SHP77 treated with DMSO at 0.1 percent for 48 hours (cell line): Measurements from ENCODE around the gene CENPT.
"Not testable (repeated sequence)": the region's sequence is repeated elsewhere in the genome, so short reads cannot be mapped to it uniquely, and the experiment has no call there.

Source experiments
- DNase-seq: peaks from one replicate; lab custom pipeline; 2025; lab: John Stamatoyannopoulos, UW

The CENPT gene

GRCh38 chr16:67846063-67846319, 1.5 kb downstream of the CENPT start:
- no peak for DNase-seq

GRCh38 chr16:67845291-67846062, 2.0 kb downstream of the CENPT start:
- DNase-seq, result no peak

DNA sequence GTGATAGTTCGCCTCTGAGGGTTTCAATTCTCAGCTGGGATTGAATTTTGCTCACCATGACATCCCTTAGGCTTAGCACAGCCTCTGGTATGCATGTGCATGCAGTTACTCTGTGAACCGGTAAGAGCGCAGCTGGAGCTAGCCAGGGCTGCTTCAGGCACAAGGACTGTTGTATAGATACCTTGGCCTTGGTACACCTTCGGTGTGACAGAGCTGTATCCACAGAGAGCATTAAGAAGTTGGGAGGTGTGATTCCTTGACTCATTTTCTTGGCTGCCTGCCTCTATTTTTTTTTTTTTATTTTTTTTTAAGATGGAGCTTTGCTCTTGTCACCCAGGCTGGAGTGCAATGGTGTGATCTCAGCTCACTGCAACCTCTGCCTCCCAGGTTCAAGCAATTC, 3.0 kb downstream of the CENPT start:
- no peak for DNase-seq

GRCh38 chr16:67843343-67843765, 4.1 kb downstream of the CENPT start:
- no peak for DNase-seq

GRCh38 chr16:67842509-67843342, 4.8 kb downstream of the CENPT start:
- no peak for DNase-seq

GRCh38 chr16:67841816-67842508, 5.5 kb downstream of the CENPT start, which contains the start of gene THAP11:
Gene THAP11, plus strand, starts transcription at chr16:67842320. Its CDS starts 235 bp downstream, at chr16:67842555.
- DNase-seq, result peak; percentile 90

DNA sequence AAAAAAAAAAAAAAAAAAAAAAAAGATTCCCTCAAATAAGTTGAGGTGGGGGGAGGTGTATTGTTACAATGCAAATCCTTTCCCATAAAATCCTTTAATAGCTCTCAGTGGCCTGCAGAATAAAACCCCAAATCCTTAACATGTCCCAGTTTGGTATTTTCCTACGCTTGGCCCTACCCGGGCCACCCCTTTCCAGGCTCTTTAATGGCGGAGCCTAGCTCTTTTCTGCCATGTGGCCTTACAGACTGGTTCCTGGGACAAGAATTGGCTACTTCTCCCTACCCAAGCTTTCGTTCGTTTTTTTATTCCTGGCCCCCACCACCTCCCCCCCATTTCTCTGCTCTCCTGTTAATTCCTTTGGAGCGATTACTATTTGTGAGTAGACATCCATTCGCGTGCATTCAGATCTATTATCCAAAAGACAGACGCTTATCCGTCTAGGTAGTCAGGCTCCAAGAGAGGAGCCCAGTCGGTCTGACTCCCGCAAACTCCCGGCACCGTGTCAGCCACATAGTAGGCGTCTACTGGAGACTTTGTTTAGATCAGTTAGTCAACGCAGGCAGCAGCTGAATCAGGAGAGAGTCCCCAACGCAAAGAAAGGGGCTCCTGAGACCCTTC, 6.2 kb downstream of the CENPT start:
- peak; percentile 62 for DNase-seq

GRCh38 chr16:67837811-67838210, 9.7 kb downstream of the CENPT start:
- no peak for DNase-seq

GRCh38 chr16:67837190-67837589, 10.3 kb downstream of the CENPT start:
- DNase-seq, result not testable (repeated sequence)

- DNase-seq, result no peak
These were observed 13.3 kb downstream of the CENPT start for GRCh38 chr16:67834242-67834614.

DNA sequence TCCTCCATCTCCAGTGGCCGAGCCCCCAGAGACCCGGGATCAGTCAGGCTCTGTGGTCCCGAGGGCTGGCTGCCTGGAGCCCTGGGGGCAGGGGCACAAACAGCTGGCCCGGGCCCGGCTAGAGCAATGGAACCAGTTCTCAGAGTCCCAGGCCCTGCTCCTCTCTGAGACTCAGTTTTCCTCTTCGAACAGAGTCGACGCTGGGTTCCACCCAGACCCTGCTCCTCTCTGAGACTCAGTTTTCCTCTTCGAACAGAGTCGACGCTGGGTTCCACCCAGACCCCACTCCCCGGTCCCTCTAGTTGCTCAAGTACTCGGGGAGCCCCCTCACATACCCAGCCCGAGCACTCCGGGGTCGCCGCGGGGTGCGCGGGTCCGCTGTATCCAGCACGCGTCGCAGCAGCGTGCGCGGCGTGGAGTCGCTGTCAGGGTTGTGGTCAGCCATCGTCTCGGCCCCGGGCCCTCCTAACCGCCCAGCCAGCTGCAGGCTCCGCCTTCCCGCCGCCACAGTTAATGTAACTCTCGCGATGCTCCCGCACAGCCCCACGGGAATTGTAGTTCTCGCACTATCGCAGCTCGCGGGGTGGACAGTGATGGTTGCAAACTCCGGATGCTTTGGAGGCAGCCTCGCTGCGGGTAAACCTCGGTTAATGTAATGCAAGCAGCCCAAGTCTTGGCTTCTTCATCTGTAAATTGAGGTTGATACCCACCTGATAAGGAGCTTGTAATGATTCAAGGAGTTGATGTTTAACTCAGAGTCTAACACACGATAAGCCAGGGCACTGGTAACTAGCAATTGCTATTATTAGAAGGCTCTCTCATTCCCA, 13.9 kb downstream of the CENPT start:
- peak; percentile 73 for DNase-seq

DNA sequence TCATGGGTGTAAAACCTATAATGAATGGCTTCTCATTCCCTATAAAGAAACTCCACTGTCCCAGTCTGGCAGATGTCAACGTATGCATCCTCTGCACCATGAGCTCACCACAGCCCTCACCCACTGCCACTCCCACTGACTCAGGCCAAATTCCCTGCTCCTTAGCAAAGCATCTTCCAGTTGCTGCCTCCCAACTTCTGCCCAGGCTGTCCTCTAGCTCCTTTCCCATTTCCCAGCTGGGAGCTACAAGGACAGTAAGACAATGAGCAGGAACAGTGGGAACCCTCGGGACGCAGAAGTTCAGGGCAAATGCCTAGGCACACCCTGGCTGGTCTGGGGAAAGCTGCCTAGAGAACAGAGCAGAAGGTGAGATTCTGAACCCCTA, 14.5 kb downstream of the CENPT start:
- DNase-seq, result no peak

GRCh38 chr16:67828651-67829050, 18.8 kb downstream of the CENPT start:
- DNase-seq, result no peak

- no peak for DNase-seq
These were observed 21.6 kb downstream of the CENPT start for GRCh38 chr16:67825906-67826305.

DNA sequence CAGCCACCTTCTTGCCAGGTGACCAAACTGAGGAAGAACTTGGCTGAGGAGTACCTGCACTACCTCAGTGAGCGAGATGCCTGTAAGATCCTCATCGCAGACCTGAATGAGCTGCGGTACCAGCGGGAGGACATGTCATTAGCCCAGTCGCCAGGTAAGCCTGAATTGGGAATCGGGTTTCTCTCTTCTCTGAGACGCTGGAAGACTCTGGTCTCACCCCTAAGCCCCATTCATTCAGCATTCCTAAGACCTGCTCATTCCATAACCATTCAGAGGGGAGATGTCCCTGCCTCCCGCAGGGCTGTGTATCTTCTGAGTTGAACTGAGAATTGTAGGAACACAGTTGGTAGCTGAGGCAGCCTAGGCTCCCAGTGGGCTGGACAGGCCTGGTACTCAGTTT, 22.4 kb downstream of the CENPT start:
- DNase-seq, result no peak

GRCh38 chr16:67822511-67822910, 25.0 kb downstream of the CENPT start:
- no peak for DNase-seq

DNA sequence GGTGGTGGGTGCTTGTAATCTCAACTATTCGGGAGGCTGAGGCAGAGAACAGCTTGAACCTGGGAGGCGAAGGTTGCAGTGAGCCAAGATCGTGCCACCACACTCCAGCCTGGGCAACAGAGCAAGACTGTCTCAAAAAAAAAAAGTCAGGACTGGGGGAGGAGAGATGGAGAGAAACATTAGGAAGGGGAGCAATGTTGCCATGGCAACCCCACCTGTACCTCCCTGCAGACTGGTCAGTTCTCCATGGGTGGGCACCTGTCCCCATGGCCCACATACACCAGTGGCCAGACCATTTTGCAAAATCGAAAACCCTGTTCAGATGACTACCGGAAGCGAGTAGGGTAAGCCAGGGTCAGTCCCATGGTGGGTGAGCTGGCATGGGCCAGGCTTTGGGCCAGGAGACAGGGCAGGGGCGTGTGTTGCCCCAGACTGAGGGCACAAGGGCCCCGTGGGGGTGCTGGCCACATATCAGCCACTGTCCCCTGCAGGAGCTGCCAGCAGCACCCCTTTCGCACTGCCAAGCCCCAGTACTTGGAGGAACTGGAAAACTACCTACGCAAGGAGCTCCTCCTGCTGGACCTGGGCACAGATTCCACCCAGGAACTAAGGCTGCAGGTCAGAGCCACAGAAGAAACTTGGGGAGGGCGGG, 26.8 kb downstream of the CENPT start:
- DNase-seq, result no peak

- DNase-seq, result no peak
These were observed 32.9 kb downstream of the CENPT start for GRCh38 chr16:67814567-67814966.

DNA sequence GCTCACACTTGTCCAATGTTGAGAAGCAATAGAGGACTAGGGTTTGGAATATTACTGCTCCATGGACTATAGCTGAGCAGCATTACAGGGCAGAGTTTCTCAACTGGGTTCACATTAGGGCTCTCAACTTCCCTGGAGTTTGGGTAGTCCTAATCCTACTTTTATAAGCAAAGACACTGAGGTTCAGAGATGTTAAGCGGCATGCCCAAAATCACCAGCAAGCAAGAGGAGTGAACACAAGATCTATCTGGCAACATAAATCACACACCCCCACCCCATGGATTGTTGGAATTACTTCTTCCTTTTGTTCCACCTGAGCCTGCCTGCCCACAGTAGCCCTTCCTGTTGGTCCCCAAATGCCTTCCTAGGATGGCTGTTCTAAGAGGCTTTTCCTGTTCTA, 35.6 kb downstream of the CENPT start:
- no peak for DNase-seq

- DNase-seq, result no peak
These were observed 40.3 kb downstream of the CENPT start for GRCh38 chr16:67807148-67807682.
